Measurements from ENCODE around the gene ATF3. TPM values are rescaled to one million over a fixed set of nuclear protein-coding genes. Genes with fewer than 3 reads are reported as not detected.

ATF3 gene
- total RNA-seq, 1 experiment from 2014 or later: 43.2 TPM

- no peaks in the 10 kb centered on the region for H3K27me3 ChIP-seq (ENCODE audit: insufficient read depth, low read length)
- H2AFZ ChIP-seq (ENCODE audit: low read depth, low read length, poor library complexity, severe bottlenecking): no peak overlapping the region
- ChIA-PET CTCF (no interaction called here), RAD21 (ENCODE audit: low non-redundant PET in 1 of 2, low total read pairs in 2 of 2, uncharacterized antibody in 2 of 2, unreplicated experiment in 2 of 2) (no interaction called here), POLR2A (no interaction called here)
- no peaks in the 10 kb centered on the region for H3K36me3 ChIP-seq (ENCODE audit: control insufficient read depth in 1 of 2, insufficient read depth in 2 of 2, low read length in 2 of 2)
- H3K9me3 ChIP-seq (ENCODE audit: control insufficient read depth in 1 of 2, insufficient read depth in 1 of 2, low read depth in 1 of 2, low read length in 2 of 2): no peaks in the 10 kb centered on the region
- H3K9me2 ChIP-seq (ENCODE audit: insufficient read depth): no peaks in the 10 kb centered on the region; the same call in 1 of the 2 replicates
- ATAC-seq (no peak), DNase-seq (ENCODE audit: low read depth, low spot score) (no peak)
- H3K4me2 ChIP-seq (ENCODE audit: low read length): no peak overlapping the region
- TF ChIP-seq SRF (IDR thresholded peaks at IDR 0.05; ENCODE audit: low read depth) (no peak), FOSL1 (IDR thresholded peaks at IDR 0.05; ENCODE audit: low read depth) (no peak), ELF1 (IDR thresholded peaks at IDR 0.05; ENCODE audit: borderline replicate concordance, low read depth) (no peak), POLR2A (IDR thresholded peaks at IDR 0.05; ENCODE audit: borderline replicate concordance, extremely low read depth, insufficient read depth, insufficient read length) (no peak), TCF7L2 (IDR thresholded peaks at IDR 0.05; ENCODE audit: borderline replicate concordance, extremely low read depth, insufficient read depth, insufficient read length) (no peak), RAD21 (IDR thresholded peaks at IDR 0.05; ENCODE audit: low read depth) (no peak), EZH2phosphoT487 (IDR thresholded peaks at IDR 0.05; ENCODE audit: borderline replicate concordance) (no peak), REST (IDR thresholded peaks at IDR 0.05; ENCODE audit: low read depth) (no peak), CEBPB (IDR thresholded peaks at IDR 0.05; ENCODE audit: low read depth) (no peak), CTCF (IDR thresholded peaks at IDR 0.05 in 2 of 3, conservative IDR thresholded peaks at IDR 0.05 in 1 of 3; ENCODE audit: borderline replicate concordance in 1 of 3, insufficient read depth in 1 of 3, low read depth in 2 of 3, low read length in 2 of 3) (no peak), MAX (IDR thresholded peaks at IDR 0.05) (no peak), JUND (IDR thresholded peaks at IDR 0.05) (no peak), ATF3 (IDR thresholded peaks at IDR 0.05) (no peak), ZNF274 (IDR thresholded peaks at IDR 0.05; ENCODE audit: low read depth, low read length) (no peak), ZBTB33 (IDR thresholded peaks at IDR 0.05; ENCODE audit: extremely low read depth, insufficient replicate concordance, low read length) (no peak), SIN3A (IDR thresholded peaks at IDR 0.05; ENCODE audit: low read depth) (no peak), CBX3 (IDR thresholded peaks at IDR 0.05; ENCODE audit: low read depth) (no peak), YY1 (IDR thresholded peaks at IDR 0.05; ENCODE audit: extremely low read depth, insufficient replicate concordance, low read depth, low read length) (no peak)
- peaks cover 0 to 14% of the 10 kb centered on the region in 2 experiments; a peak in 1 of 4 replicates for H3K4me1 ChIP-seq (ENCODE audit: control insufficient read depth in 1 of 2, insufficient read depth in 2 of 2, low read length in 2 of 2)
- no peak overlapping the region for H3K4me3 ChIP-seq (replicated peaks in 1 of 2; ENCODE audit: low read depth in 1 of 2, low read length in 2 of 2)
- BruUV-seq (replicated peaks): no TSS peak
- no peaks in the 10 kb centered on the region for H3K79me2 ChIP-seq (ENCODE audit: insufficient read depth, low read length)
- intact Hi-C loops (cut with micrococcal nuclease): no loop called here
- no peaks in the 10 kb centered on the region for H4K20me1 ChIP-seq (ENCODE audit: insufficient read depth)
- no peak overlapping the region for H3K9ac ChIP-seq (ENCODE audit: low read length)
- H3K27ac ChIP-seq (ENCODE audit: low read depth, low read length): no peak overlapping the region
These were observed 25.7 kb downstream of the ATF3 start for GRCh38 chr1:212634252-212634651.
